Measurements from ENCODE around the gene MACC1. TPM values are rescaled to one million over a fixed set of nuclear protein-coding genes. Genes with fewer than 3 reads are reported as not detected.

The MACC1 gene
- total RNA-seq, 4 donors from 2014 or later: 0.21 to 2.4 (median 1.2) TPM

- TF ChIP-seq CTCF (IDR thresholded peaks at IDR 0.05) (no peak), POLR2A (IDR thresholded peaks at IDR 0.05) (no peak), EP300 (IDR thresholded peaks at IDR 0.05) (no peak)
- Histone ChIP-seq H3K4me3 (no peak overlapping the region), H3K36me3 (no peaks in the 10 kb centered on the region), H3K9me3 (no peaks in the 10 kb centered on the region), H3K4me1 (peaks cover 0 to 15% (median 8%) of the 10 kb centered on the region in 4 donors), H3K27me3 (no peaks in the 10 kb centered on the region), H3K27ac (no peak overlapping the region)
- WGBS, 2 donors: 91% methylated on average over 9 of the region's 9 CpGs
- no peak for DNase-seq (ENCODE audit: low spot score in 2 of 2)
These were observed 23.1 kb upstream of the MACC1 start for GRCh38 chr7:20240080-20240926.

GRCh38 chr7:20238754-20239324 is 21.7 kb upstream of the MACC1 start:
- H3K4me3 ChIP-seq: no peak overlapping the region
- peaks cover 0 to 9% (median 5%) of the 10 kb centered on the region in 4 donors for H3K4me1 ChIP-seq
- no peak overlapping the region for H3K27ac ChIP-seq
- no peak for DNase-seq (ENCODE audit: low spot score in 2 of 2)
- H3K9me3 ChIP-seq: no peaks in the 10 kb centered on the region
- TF ChIP-seq CTCF (IDR thresholded peaks at IDR 0.05) (no peak), POLR2A (IDR thresholded peaks at IDR 0.05) (no peak), EP300 (IDR thresholded peaks at IDR 0.05) (no peak)
- no peaks in the 10 kb centered on the region for H3K36me3 ChIP-seq
- H3K27me3 ChIP-seq: no peaks in the 10 kb centered on the region
- 75 to 79% methylated on average over 7 of the region's 7 CpGs for WGBS, 2 donors

GRCh38 chr7:20238194-20238753 is 21.1 kb upstream of the MACC1 start:
- H3K27me3 ChIP-seq: no peaks in the 10 kb centered on the region
- WGBS, 2 donors: 91 to 93% methylated on average over 7 of the region's 7 CpGs
- H3K9me3 ChIP-seq: no peaks in the 10 kb centered on the region
- no peak overlapping the region for H3K4me3 ChIP-seq
- peaks cover 0 to 9% (median 5%) of the 10 kb centered on the region in 4 donors for H3K4me1 ChIP-seq
- H3K27ac ChIP-seq: no peak overlapping the region
- TF ChIP-seq POLR2A (IDR thresholded peaks at IDR 0.05) (no peak), CTCF (IDR thresholded peaks at IDR 0.05) (no peak), EP300 (IDR thresholded peaks at IDR 0.05) (no peak)
- no peaks in the 10 kb centered on the region for H3K36me3 ChIP-seq
- no peak for DNase-seq (ENCODE audit: low spot score in 2 of 2)

- Histone ChIP-seq H3K27me3 (no peaks in the 10 kb centered on the region), H3K9me3 (no peaks in the 10 kb centered on the region), H3K36me3 (no peaks in the 10 kb centered on the region), H3K27ac (no peak overlapping the region), H3K4me1 (peaks cover 0 to 9% (median 5%) of the 10 kb centered on the region in 4 donors), H3K4me3 (no peak overlapping the region)
- no peak for DNase-seq (ENCODE audit: low spot score in 2 of 2)
- 87 to 88% methylated on average over 2 of the region's 2 CpGs for whole genome bisulfite sequencing, 2 donors
- TF ChIP-seq EP300 (IDR thresholded peaks at IDR 0.05) (no peak), CTCF (IDR thresholded peaks at IDR 0.05) (no peak), POLR2A (IDR thresholded peaks at IDR 0.05) (no peak)
These were observed 20.4 kb upstream of the MACC1 start for GRCh38 chr7:20237464-20238193.

Measured in tibial nerve (tissue), 4 donors.